GF-D8 (cell line): ENCODE results near the gene ARL5C.
A peak's percentile ranks its signal among the peaks of the same experiment; 100 is the strongest.

ENCODE experiments used
- DNase-seq: peaks from one replicate; lab custom pipeline; 2025; lab: John Stamatoyannopoulos, UW

Gene ARL5C, protein sequence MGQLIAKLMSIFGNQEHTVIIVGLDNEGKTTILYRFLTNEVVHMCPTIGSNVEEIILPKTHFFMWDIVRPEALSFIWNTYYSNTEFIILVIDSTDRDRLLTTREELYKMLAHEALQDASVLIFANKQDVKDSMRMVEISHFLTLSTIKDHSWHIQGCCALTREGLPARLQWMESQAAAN

DNA sequence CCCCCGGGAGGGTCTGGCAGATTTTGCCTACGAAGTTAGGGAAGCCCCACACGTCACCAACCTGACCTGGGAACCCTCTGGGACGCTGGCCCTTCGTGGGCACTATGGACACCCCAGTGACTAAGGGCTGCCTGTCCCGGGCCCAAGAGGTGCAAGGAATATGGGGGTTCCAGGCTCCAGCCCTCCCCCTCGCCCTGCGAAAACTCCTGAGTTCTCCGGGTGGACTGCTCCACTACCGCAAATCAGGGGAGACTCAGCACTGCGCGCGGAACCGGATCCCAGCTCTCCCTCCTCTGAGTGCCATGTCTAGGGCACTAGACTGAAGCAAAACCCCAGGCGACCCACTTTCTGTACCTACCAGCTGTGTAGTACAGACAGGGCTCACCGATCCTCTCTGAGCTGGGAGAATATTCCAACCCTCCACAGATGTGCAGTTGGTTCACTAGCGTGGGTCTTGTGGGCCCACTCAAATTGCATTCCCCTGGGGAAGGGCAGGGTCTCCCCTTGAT is at the start of gene ARL5C:
ARL5C (minus strand) TSS at position 321 of the 509 bp plus-strand sequence. CDS start 401 bp downstream, outside the sequence.
- no peak for DNase-seq

DNA sequence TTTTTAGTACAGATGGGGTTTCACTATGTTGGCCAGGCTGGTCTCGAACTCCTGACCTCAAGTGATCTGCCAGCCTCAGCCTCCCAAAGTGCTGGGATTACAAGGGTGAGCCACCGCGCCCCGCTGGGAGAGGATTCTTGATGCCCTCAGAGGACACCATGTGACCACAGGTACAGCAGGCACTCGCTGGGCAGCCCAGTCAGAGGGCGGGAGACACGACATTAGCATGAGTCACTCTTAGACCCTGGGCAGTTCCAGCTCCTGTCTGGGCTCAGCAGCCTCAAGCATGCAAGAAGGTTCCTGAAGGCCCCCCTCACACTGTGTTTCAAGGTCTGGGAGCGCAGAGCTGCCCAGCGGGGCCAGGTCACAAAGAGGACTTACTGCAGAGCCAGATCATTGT is 47.9 kb upstream of the ARL5C start:
- no peak for DNase-seq

DNA sequence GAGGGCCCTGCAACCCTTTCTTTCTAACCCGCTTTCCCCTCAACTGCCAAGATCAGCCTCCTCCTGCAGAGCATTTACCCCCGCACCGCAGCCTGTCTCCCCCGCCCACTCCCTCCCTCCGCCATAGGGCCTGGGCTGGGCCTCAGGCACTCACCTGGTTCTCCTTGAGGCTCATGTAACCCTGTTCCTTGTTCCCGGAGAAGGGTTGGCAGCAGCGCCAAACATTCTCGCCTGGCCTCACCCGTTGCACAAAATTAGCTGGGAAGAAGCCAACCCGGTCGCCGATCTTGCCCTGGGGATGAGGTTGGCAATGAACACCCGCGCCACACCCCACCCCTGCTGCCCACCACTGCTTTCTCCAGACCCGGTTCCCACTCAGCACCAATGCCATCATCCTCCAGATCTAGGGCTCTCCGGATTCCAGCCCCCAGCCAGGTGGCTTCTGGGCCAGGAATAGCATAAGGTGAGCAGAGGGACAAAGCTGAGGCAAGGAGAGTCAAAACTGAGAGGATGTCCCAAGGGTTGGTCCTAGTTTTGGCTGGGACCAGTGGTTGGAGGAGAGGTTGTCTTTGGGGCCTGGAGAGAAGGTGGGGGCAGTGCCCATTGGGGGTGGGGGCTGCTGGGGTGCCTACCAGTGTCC is 47.0 kb upstream of the ARL5C start:
- no peak for DNase-seq

DNA sequence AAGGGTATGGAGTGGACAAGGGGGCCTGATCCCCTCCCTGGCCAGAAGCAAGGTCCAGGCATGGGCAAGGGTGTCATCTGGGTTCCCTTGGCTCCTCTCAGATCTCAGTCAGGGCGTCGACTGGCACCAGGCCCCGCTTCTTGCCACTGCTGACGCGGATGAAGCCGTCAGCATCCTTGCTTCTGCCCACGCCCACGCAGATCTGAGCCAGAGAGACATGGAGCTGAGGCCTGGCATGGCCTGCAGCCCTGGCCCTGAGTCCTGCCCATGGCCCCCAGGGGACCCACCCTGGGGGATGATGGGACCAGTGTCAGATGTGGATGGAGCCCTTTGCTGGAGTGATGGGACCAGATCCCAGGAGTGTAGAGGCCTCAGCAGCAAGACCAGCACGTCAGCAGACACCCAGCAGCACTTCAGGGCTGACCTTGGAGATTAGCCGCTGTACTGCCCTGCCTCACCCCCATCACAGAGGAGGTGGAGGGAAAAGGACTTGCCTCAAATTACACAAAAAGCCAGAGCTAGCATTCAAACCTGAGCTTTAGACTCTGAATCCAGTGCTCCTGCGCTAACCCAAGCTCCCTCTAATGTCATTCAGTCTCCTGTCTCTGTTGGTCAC is 46.3 kb upstream of the ARL5C start:
- DNase-seq: no peak

DNA sequence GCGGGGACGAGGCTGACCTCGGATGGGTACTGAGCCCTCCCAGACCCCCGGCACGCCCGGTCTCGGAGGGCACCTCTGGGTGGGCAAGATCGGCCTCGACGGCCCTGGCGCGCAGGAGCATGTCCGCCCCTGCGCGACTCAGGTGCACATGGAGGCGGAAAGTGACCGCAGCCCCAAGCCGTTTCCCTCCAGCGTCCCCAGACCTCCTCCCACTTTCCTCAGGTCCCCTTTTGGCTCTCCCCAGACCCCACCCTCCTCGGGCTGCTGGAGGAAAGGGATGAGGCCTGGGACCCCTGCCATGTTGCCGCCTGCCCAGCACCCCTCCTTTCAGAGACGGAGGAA is 44.1 kb upstream of the ARL5C start:
- DNase-seq: no peak

DNA sequence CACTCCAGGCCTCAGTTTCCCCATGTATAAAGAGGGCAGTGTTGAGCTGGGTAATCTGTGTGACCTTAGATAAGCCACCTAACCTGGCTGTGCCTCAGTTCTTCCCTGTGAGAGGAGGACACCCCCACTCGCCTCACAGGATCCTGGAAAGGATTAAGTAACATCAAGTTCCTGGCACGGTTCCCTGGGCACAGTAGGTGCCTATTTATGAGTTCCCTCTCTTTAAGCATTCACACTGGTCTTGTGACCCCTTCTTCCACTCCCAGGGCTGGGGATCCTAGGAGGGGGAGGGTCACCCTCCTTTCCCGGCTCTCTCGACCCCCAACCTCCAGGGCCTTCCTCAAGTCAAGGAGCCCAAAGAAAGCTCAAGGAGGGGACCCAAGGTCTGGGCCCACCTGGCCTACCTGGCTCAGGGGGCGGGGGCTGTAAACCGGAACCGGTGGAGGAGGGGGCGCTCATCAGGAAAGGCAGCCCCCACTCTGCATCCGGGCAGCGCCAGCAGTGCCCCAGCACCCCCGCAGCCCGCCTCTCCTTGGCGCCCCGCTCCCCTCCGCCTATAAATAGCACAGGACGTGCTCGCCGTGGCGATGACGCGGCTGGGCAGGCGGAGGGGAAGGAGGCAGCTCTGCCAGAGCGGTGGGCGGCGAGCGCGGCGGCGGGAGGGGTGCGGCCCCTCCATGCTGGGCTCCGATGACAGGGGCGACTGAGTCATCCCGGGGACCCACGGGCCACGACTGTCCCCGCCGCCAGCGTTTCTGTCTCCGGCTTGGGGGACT is 43.5 kb upstream of the ARL5C start:
- no peak for DNase-seq

DNA sequence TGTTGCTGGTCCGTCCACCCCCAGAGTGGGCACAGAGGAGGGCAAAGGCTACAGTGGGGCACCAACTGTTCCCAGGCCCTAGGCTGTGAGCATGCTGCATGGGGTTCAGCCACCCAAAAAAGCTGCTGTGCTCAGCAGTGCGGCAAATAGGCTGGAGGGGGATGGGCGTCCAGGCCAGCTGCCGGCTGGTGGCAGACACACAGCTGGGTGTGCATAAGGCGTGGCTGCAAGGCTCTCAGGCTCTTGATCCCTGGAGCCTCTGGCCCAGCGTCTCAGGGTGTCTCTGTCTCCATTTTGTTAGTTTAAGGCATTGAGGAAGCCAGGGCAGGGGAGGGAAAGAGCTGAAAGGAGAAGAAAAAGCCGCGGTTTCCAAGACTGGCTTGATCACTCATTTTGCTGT is 42.9 kb upstream of the ARL5C start:
- DNase-seq: peak; percentile 44

DNA sequence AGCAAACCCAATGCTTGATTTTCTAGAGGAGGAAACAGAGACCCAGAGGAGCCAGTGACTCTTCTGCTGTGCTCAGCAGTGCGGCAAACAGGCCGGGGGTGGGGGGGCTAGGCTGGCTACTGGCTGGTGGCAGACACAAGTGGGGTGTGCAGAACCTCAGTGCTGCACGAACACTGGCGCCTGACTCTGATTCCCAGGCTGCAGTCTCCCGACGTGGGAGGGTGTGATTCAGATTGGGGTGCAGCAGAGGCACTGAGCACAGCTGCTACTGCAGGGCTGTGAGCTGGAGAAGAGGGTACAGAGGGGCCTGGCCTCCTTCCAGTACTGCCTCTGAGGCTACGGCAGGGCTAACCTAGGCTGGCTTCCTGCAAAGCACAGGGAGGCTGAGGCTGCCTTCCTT is 42.2 kb upstream of the ARL5C start:
- no peak for DNase-seq

DNA sequence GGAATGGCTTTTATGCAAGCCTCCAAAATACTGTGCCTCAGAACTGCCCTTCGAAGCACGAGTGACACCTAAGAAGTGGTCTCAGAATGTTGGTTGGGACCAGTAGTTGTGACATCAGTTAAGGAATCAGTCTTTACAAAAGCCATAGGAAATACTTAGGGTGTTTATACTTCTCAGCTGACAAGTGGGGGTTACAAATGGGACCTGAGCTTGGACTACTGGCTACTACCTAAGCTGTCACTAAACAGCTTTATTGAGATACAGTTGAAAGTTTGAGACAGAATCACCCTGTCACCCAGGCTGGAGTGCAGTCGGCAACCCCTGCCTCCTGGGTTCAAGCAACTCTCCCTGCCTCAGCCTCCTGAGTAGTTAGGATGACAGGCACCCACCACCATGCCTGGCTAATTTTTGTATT is 39.2 kb upstream of the ARL5C start:
- DNase-seq: no peak

DNA sequence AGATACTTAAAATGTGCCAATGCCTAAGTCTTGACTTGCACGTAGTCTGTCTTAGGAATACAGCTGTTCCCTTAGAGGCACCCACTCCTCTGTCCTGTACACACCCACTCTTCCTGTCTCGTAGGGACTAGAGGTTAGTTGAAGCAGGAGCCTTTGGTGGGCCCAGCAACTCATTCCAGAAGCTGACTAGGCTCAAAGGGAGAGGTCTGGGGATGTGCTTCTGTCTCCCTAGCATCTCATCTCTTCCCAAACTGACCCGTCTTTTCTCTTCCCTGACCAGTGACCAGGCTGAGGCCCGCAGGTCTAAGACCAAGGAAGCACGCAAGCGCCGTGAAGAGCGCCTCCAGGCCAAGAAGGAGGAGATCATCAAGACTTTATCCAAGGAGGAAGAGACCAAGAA is 38.3 kb upstream of the ARL5C start:
- no peak for DNase-seq

DNA sequence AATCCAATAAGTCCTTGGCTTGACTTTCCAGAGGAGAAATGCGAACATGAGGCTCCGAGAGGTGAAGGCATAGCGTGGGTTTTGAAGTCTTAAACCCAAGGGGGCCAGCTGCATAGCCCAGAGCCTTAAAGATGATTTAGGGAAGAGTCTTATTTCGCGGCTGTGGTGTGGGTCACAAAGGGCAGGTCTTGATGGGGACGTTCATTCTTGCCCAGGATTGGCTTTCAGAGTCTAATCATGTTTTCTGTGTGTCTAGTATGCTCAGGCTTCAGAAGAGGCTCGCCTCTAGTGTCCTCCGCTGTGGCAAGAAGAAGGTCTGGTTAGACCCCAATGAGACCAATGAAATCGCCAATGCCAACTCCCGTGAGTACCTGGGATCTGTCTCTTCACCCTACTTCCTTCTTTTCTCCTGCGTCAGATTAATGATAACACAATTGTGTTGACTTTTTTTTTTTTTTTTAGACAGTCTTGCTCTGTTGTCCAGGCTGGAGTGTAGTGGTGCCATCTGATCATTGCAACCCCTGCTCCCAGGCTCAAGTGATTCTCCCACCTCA is 35.1 kb upstream of the ARL5C start:
- no peak for DNase-seq

DNA sequence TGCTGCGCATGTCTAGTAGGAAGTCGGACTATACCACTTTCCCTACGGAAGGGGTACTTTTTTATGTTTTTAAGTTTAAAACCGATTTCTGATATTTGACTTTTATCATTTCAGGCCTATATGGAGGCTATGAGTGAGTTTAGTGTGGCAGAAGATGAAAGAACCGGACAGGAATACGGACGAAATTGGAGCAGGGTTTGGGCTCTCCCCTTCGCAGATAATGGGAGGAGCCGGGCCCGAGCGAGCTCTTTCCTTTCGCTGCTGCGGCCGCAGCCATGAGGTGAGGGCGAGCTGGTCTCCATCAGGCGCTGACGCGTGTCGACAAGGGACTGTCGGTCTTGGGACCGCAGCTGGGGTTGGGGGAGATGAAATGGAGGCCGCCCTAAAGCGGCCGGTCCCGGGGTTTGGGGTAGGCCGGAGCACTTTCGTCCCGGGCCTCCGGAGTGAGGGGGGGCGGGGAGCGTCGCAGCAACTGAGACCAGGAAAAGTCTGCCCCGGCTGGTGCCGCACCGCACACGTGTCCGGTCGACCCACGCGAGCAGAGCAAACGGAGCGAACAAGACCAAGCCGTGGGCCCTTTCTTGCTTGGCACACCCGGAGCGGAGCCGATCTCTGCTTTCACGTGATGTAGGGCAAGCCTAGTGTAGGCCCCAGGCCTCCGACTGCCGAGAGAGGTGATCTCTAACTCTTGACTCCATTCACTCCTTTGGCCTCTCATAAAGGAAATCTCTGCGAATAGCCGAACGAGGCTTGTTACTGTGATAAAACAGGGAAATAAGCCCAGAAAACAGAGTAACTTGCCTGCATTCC is 34.3 kb upstream of the ARL5C start, which contains the start of gene RPL19:
RPL19 (plus strand) TSS at position 214 of the 810 bp plus-strand sequence; CDS start at position 276, 62 bp downstream.
- DNase-seq: peak; percentile 60

DNA sequence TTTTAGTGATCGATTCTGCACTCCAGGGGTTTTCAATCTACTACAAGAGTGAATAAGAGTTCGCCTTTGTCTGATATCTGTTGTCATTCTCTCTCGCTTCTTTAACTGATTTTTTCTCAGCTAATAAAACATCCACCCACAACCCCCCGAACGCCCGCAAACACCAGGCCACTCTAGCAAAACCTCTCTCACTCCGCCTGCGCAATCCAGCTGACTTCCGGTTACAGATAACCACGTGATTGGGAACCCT is 33.8 kb upstream of the ARL5C start:
- DNase-seq: peak; percentile 81

DNA sequence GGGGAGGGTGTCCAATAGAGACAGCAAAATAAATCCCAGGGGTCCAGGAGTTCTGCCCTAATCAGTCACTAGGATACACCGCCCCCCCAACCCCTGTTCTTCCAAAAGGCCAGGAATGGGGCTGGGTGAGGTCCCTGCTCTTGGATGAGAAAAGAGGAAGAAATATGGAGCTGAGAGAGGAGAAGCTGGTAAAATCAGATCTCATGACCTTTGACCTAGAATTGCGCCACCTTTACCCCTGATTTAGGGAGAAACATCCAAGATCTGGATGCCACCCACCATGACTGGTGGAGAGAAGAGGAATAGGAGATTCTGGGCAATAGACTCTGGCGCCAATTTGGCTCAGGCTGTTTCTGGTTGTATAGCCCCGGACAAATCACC is 32.2 kb upstream of the ARL5C start:
- no peak for DNase-seq

DNA sequence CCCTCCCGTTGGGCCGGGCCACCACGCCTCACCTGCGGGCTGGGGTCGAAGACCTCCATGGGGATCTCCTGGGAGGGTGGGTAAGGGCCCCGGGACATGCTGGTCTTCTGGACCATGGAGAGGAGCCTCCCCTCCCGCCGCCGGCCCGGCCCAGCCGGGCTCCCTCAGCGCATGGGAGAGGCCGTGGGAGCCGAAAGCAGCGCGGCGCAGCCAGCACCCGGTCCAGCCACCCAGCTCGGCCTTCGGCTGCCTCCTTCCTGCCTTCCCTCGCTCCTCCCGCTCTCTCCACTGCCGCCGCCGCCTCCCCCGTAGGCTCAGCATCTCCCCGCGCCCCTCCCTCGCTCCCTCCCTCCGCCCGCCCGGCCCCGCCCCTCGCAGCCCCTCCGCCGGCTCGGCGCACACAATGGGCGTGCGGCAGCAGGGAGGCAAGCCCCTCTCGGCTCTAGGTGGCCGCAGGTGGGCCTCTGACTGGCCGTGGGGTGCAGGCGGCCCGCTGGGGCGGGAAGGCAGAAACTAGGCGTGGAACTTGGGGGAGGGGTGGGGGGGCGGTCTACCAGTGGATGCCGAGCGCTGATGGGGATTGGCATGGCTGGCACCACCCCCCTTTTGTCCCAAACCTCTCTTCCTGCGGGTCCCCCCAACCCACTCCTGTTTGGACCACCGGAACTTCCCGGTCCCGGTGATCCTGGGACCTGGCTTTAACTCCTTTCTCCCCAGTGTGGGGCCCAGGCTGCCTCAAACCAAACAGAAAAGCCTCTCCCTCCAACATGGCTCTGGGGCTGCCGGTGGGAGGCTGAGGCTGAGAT is 31.6 kb upstream of the ARL5C start, which contains the start of gene CACNB1:
CACNB1 (minus strand) TSS at position 290 of the 806 bp plus-strand sequence; CDS start at position 116, 174 bp downstream.
- DNase-seq: no peak

DNA sequence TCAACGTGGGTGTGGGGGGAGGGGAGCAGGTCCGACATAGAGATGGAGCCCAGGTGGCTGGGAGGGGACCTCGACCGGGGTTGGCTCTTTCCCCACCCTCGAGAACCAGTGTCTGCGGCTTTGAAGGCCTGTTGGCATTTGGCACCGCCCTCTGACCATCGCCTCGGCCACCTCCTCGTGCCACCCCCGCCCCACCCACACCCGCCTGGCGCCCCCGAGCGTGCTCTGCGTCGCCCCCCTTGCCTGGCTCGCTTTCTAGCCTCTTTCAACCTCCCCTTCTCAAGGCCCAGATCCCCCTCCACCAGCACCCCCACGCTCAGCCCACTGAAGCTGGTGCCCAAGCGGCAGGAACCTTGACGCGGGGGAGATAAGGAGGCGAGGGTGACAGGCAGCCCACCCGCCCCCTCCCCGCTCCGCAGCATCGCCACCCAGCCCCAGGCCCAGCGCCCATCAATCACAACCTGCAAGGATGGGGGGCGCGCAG is 30.9 kb upstream of the ARL5C start:
- DNase-seq: no peak

DNA sequence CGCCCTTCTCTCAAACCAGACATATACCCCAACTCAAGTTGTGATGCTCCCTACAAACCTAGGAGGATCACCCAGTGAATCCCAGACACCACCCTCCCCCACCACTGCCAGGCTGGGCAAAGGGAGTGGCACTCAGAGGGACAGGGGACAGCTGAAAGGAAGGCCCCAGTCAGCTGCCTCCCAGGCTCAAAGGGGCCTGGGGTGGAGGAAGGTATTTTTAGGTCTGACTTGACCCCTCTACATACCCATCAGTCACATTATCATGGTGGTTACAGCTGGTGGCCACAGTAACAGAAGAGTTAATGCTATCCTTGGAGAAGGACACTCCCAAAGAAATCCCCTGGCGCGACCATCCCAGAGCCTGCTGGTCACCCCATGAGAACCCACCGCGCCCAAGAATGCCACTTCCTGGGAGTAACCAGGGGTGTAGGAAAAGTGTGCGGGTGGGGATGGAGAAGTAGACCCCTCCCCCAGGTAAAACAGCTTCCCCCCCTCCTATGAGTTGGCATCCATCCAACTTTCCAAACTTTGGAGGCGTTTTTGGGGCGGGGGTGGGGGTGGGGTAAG is 30.4 kb upstream of the ARL5C start:
- DNase-seq: no peak

DNA sequence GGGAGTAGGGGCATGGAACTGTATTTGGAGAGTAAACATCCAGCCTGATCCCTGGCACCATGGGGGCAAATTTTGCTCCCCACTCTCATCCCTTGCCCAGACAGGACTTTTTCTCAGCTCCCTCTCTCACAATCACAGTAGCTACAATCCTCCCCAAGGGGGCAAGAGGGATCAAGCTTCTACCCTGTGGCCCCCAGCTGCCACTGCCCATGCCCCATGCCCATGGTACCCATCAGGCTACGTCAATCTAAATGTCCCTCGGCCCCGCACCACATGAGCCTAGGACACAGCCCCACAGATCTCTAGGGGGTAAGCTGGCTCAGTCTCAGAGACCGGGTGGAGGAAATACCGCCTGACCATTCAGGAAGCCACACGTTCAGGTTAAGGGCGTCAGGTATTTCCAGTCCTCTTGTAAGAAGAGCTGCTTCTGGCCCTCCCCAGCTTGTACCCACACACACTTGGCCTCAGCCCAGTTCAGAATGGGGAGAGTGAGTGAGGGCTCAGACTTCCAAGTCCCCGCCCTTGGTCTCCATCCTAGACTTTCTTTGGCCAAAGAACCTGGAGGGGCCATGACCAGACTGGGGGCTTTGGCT is 29.7 kb upstream of the ARL5C start:
- no peak for DNase-seq

DNA sequence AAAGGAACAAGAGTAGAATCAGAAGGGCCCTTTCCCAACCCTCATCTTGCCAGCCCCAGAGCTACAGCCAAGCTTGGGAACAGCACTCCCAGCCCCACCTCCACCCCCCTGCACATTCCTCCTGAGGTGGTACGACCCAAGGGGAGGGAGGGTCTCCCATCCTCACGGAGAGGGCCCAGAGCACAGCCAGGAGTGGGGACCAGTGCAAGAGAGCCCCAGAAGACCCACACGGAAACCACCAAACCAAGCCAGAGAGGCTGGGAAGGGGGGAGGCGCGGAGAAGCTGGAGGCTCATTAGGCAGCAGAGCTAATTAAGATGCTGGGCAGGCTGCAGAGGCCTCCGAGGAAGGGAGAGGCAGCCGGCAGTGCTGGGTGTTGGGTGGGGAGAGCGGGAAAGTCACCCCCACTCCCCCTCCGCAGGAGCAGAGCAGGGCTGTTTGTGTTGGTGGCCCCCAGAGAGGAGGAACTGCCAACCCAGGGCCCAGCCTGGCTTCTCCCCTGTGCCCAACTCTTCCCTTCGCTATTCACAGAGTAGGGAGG is 29.1 kb upstream of the ARL5C start:
- no peak for DNase-seq
